GM19193 (cell line): ENCODE measurements around the gene MAP3K20.

ENCODE experiments used
- POLR2A ChIP-seq: IDR thresholded peaks from 4 replicates; pipeline ENCODE4 v1.6.1; 2011; ENCODE audit not compliant: insufficient read depth, insufficient read length; ENCODE audit errors: extremely low read depth

The MAP3K20 gene

DNA sequence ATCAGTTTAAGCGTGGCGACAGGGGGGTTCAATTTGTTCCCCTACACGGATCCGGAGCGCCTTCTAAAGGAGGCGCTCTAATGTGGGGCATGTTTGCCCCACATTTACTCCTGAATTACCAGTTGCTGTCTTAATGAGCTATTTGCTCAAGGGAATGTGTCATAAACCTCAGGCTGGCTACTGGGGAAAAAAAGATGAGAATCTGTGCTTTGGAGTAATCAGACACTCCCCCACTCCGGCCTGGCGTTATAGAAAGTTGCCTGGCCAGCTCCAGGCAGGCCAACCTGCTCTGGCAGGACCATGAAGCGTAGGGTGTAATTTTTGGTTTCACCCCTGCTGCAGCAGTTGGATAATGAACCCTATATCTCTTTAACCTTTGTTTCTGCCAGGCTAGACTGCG, 31.0 kb upstream of the MAP3K20 start:
- no peak for TF ChIP-seq POLR2A

GRCh38 chr2:173045181-173045580, 30.5 kb upstream of the MAP3K20 start:
- no peak for TF ChIP-seq POLR2A

DNA sequence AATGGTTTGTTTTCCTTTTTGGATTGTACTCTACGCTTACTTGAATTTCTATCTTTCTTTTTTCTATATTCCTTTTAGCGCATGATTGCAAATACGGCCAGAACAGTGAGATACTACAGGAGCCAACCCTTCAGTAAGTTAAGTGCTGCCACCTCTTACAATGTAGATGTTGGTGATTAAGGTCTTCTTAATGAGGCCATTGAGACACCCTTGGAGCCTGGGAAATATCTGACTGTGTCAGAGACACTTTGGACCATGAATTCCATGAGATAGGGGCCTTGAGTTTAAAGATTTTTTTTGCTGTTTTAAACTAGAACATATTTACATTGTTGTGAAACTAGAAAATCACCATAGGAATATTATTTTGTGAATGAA, 27.1 kb upstream of the MAP3K20 start:
- no peak for TF ChIP-seq POLR2A

- TF ChIP-seq POLR2A = no peak
Observed at GRCh38 chr2:173048897-173049661, 26.6 kb upstream of the MAP3K20 start.

- no peak for TF ChIP-seq POLR2A
Observed at GRCh38 chr2:173049831-173050230, 25.8 kb upstream of the MAP3K20 start.

- no peak for TF ChIP-seq POLR2A
Observed at GRCh38 chr2:173050684-173051083, 25.0 kb upstream of the MAP3K20 start.

DNA sequence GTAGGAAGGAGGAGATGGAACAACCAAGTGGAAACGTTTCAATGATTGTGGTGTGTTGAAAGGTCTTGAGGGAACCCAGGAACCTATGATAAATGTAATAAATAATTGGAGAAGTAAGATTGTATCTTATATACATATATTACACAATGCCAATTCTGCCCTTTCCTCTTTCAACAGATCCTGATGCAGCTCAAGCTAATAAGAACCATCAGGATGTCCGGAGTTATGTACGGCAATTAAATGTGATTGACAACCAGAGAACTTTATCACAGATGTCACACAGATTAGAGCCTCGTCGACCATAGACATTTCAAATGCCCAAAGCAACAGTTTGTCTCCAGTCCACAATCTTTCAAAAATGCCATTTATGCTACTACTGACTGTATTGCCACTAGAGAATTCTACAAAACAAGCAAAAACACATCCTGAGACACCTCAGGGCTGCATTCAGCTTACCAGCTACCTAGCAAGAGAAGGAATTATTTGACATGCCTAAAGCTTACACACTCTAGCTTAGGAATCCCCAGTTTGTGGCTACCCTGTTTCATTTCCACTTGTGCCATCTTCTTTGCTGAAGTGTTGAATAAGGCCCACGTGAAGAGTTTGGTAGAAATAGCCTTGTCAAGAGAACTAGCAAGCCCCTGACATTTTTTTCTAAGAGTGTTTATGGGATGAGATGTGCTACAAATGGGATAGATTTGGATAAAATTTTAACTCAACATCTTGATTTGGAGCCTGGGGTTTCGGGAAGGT, 24.0 kb upstream of the MAP3K20 start:
- TF ChIP-seq POLR2A = no peak

DNA sequence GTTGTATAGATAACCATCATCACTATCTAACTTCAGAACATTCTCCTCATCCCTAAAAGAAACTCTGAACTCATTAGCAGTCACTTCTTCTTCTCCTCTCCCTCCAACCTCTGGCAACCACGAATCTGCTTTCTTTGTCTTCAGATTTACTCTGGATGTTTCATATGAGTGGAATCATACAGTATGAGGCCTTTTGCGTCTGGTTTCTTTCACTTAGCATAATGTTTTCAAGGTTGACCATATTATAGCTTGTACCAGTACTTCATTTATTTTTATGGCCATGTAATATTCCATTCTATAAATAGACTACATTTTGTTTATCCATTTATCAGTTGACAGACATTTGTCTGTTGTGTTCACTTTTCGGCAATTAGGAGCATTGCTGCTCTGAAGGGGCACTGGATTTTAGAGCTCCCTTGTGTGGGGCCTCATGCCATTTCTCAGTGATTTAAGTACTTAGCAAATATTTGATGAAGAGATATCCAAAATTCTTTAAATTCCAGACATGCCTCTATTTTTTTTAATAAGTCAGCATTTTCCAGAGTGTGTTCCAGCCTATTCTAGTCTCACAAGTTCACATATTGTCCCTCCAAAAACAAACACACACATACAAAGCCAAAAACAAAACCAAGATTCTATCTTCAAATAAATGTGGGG, 22.5 kb upstream of the MAP3K20 start:
- TF ChIP-seq POLR2A = no peak

DNA sequence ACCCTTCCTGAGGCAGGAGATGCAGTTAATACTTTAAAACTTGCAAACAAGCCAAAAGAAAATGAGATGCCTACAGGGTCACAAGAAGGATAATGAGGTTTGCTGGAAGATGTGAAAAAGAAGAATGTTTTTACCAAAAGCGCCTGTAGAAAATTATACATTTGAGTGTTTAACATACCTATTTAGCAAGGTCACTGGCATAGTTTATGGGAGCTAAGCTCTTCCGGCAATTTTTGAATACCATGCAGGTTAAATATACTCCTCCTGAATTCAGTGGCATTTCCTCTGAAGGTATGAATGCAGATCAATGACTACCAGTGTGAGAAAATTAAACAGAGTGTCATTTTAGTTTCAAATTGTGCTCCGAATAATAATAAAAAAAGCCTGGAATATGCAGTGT, 21.2 kb upstream of the MAP3K20 start:
- TF ChIP-seq POLR2A = no peak

- TF ChIP-seq POLR2A = no peak
Observed at GRCh38 chr2:173056705-173057364, 18.8 kb upstream of the MAP3K20 start.

DNA sequence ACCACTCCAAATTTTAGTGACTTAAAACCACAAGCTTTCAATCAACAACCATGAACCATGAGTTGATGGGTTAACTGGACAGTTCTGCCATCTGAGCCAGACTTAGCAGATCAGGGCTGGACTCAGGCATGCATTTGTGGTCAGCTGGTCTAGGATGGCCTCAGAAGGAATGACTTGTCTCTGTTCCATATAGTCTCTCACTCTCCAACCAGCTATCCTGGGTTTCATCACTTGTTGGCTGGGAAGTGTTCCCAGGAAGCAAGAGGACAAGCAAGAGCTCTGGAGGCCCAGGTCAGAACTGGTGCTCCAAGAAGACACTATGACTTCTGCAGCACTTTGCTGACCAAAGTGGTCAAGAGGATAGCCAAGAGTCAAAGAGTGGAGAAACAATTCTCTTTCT, 17.5 kb upstream of the MAP3K20 start:
- TF ChIP-seq POLR2A = no peak

- no peak for TF ChIP-seq POLR2A
Observed at GRCh38 chr2:173058673-173059072, 17.0 kb upstream of the MAP3K20 start.

GRCh38 chr2:173059292-173059691, 16.4 kb upstream of the MAP3K20 start:
- no peak for TF ChIP-seq POLR2A

- TF ChIP-seq POLR2A = no peak
Observed at GRCh38 chr2:173059971-173060461, 15.6 kb upstream of the MAP3K20 start.

GRCh38 chr2:173062801-173063200, 12.8 kb upstream of the MAP3K20 start:
- no peak for TF ChIP-seq POLR2A
